Astrocyte of the cerebellum (primary cell): ENCODE results near the gene SNAP25.

ENCODE experiments used
- DNase-seq: peaks from one replicate; pipeline ENCODE4 v3.0.0-alpha.2; 2011; ENCODE audit warnings: low read depth
- H3K4me3 ChIP-seq: 2 replicates; pipeline ENCODE4 v1.5.1; 2011; ENCODE audit warnings: mild to moderate bottlenecking, low read depth, low read length, moderate library complexity
- in situ Hi-C: cut with HindIII; loops from 2 replicates; pipeline ENCODE4 v1.10.0; 2017; ENCODE audit warnings: low sequenced_read_pairs
- TF ChIP-seq, protein P1 (sequence below): IDR thresholded peaks from 2 replicates; pipeline ENCODE4 v1.5.1; 2012; ENCODE audit warnings: low read length, low read depth, moderate library complexity, mild to moderate bottlenecking; ENCODE audit errors: missing control alignments

SNAP25 gene

GRCh38 chr20:10291568-10292248, 73.1 kb downstream of the SNAP25 start:
- TF ChIP-seq, protein P1, sequence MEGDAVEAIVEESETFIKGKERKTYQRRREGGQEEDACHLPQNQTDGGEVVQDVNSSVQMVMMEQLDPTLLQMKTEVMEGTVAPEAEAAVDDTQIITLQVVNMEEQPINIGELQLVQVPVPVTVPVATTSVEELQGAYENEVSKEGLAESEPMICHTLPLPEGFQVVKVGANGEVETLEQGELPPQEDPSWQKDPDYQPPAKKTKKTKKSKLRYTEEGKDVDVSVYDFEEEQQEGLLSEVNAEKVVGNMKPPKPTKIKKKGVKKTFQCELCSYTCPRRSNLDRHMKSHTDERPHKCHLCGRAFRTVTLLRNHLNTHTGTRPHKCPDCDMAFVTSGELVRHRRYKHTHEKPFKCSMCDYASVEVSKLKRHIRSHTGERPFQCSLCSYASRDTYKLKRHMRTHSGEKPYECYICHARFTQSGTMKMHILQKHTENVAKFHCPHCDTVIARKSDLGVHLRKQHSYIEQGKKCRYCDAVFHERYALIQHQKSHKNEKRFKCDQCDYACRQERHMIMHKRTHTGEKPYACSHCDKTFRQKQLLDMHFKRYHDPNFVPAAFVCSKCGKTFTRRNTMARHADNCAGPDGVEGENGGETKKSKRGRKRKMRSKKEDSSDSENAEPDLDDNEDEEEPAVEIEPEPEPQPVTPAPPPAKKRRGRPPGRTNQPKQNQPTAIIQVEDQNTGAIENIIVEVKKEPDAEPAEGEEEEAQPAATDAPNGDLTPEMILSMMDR, result no peak
- no peak for DNase-seq
- in situ Hi-C loops, result no loop called here
- no peak overlapping the region for H3K4me3 ChIP-seq

GRCh38 chr20:10297223-10297622, 78.6 kb downstream of the SNAP25 start:
- no peak for DNase-seq
- in situ Hi-C loops, result no loop called here
- TF ChIP-seq, protein P1, result no peak
- H3K4me3 ChIP-seq, result no peak overlapping the region

DNA sequence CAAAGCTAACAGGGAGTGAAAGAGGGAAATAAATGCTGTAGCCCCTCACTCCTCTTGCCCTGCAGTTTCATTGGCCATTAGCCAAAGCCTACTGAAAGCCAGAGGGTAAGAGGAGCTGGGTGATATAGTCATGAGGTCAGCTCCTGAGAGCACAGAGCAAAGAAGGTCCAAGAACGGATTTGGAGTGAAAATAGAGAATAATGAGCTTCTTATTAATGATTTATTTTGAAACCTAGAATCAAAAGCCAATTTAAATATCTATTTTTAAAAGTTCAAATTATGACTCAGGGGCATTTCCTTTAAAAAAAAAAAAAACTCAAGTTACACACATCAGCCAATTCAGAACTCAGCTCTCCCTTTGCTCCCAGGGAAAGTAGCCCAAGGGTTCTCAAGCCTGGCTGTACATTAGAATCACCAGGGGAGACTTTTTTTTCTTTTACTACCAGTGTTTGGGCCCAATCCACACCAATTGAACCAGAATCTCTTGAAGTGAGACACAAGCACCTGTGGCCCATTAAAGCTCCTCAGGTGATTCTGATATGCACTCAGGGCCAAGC, 79.1 kb downstream of the SNAP25 start:
- DNase-seq, result no peak
- TF ChIP-seq, protein P1, result no peak
- in situ Hi-C loops, result no loop called here
- H3K4me3 ChIP-seq, result no peak overlapping the region

DNA sequence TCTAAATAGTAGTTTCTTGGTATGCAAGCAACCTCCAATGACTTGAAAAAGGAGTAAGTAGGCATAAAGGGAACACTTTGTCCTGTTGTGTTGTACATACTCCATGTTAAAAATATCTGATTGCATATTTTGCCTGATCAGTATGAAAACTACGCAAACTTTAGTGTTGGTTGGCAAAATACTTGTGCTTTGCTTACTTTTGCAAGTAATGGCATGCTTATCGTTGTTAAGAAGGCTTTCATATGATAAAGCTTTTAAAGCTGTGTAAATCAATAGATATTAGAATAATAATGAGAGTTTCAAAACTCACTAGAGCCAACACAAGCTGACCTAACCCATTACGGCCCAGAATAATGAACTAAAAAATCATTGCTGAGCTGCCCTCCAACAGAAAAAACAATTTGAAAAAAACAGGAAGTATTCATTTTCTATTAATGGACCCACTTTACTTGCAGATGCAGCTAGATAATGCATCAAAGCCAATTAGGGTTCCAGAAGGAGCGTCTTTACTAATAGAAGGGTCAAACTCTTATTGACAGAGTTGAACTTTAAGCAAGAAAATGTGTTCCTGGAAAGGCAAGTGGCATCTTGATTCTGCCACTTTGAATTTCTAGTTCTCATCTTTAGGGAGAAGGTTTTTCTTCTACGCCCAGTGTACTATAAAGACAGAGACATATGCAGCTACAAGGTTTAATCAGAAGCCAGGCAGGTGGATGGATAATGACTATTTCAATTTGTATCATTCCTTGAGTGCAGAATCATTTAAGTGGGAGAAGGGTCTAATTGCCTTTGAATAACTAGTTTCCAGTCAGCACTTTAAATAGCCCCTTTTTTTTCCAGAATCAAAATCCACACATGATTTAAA, 82.2 kb downstream of the SNAP25 start:
- DNase-seq, result no peak
- TF ChIP-seq, protein P1, result no peak
- in situ Hi-C loops, result no loop called here
- H3K4me3 ChIP-seq, result no peak overlapping the region

DNA sequence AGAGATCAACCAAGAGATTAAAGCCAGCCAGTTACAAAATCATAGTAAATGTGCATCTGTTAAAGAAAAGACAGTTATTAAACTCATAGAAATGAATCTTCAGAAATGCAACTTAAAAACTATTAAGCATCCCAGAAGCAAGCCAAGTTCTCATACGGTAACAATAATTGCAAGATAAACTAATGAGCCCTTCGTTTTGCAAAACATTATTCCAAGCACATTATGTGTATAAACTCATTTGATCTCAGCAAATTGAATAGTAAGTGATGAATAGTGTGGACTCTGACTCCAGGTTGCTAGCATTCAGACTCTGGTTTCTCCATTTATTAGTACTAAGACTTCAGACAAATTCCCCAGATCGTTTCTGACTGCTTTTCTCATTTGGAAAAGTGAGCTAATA, 85.2 kb downstream of the SNAP25 start:
- in situ Hi-C loops, result no loop called here
- no peak overlapping the region for H3K4me3 ChIP-seq
- DNase-seq, result no peak
- TF ChIP-seq, protein P1, result no peak

GRCh38 chr20:10304471-10305046, 85.9 kb downstream of the SNAP25 start:
- no peak for DNase-seq
- in situ Hi-C loops, result no loop called here
- H3K4me3 ChIP-seq, result no peak overlapping the region
- TF ChIP-seq, protein P1, result no peak
